Liver (tissue), 9 donors: ENCODE data around the gene USP17L13. TPM values are rescaled to one million over a fixed set of nuclear protein-coding genes. Genes with fewer than 3 reads are reported as not detected.
A peak's percentile ranks its signal among the peaks of the same experiment; 100 is the strongest.
"Not testable (repeated sequence)": the region's sequence is repeated elsewhere in the genome, so short reads cannot be mapped to it uniquely, and the experiment has no call there.

Experiments used
- DNase-seq: peaks from one replicate; pipeline ENCODE4 v3.0.0-alpha.2; 2017; ENCODE audit warnings: low spot score
- H3K27ac ChIP-seq, 2 donors: one replicate each; pipeline ENCODE4 v1.7.0; 2013; ENCODE audit warnings: inconsistent platforms in 2 of 2, low read length in 2 of 2, control low read depth in 1 of 2, low read depth in 1 of 2, mild to moderate bottlenecking in 1 of 2
- H3K27me3 ChIP-seq, 4 donors: one replicate each; pipeline versions ENCODE4 v1.6.1 to v1.7.0; 2013; ENCODE audit warnings: low read length in 3 of 4, inconsistent platforms in 1 of 4, mild to moderate bottlenecking in 1 of 4, moderate library complexity in 1 of 4; ENCODE audit not compliant: control insufficient read depth in 4 of 4, insufficient read depth in 4 of 4
- H3K36me3 ChIP-seq, 4 donors: one replicate each; pipeline versions ENCODE4 v1.6.1 to v1.7.0; 2013; ENCODE audit warnings: low read length in 3 of 4, mild to moderate bottlenecking in 3 of 4, low read depth in 1 of 4, moderate library complexity in 1 of 4; ENCODE audit not compliant: control insufficient read depth in 4 of 4, insufficient read depth in 3 of 4
- H3K4me1 ChIP-seq, 4 donors: one replicate each; pipeline versions ENCODE4 v1.6.1 to v1.7.0; 2013; ENCODE audit warnings: low read length in 3 of 4, mild to moderate bottlenecking in 3 of 4, moderate library complexity in 1 of 4; ENCODE audit not compliant: control insufficient read depth in 4 of 4, insufficient read depth in 4 of 4
- H3K4me3 ChIP-seq, 3 donors: one replicate each; pipeline versions ENCODE4 v1.6.1 to v1.7.0; 2013; ENCODE audit warnings: low read length in 3 of 3, control low read depth in 1 of 3, low read depth in 1 of 3, mild to moderate bottlenecking in 1 of 3
- H3K9ac ChIP-seq, 2 donors: one replicate each; pipeline ENCODE4 v1.7.0; 2013; ENCODE audit warnings: low read length in 2 of 2, mild to moderate bottlenecking in 2 of 2, moderate library complexity in 2 of 2, control low read depth in 1 of 2, low read depth in 1 of 2
- H3K9me3 ChIP-seq, 4 donors: one replicate each; pipeline versions ENCODE4 v1.6.1 to v1.7.0; 2013; ENCODE audit warnings: low read length in 3 of 4; ENCODE audit not compliant: control insufficient read depth in 4 of 4
- WGBS: extraction: QIAGEN DNeasy Blood & Tissue Kit; methylation state at CpG from one replicate; pipeline ENCODE4 v1.1.7; 2013; 5-methylcytosine and 5-hydroxymethylcytosine counted together
- polyA plus RNA-seq, 2 donors: library from polyadenylated mRNA; stranded (reverse) in 1 of 2; unstranded in 1 of 2; fragments of 200-250 nt in 1 of 2; fragments of >200 nt in 1 of 2; fragmentation: Nextera tagmentation in 1 of 2; extraction: Ambion mirVana in 1 of 2; gene quantifications; one replicate each; pipeline versions ENCODE4 v1.2.1 to v1.2.3, GENCODE V29; 2013 to 2015
- total RNA-seq, 2 donors: library from RNA; depleted of rRNA; stranded (reverse); fragments of >200 nt; gene quantifications; one replicate each; pipeline ENCODE4 v1.2.3, GENCODE V29; 2014
- donor health status: healthy.
- donor health status: healthy.
- donor health status: healthy.
- donor health status: healthy.
- donor health status: healthy.

USP17L13 gene, protein sequence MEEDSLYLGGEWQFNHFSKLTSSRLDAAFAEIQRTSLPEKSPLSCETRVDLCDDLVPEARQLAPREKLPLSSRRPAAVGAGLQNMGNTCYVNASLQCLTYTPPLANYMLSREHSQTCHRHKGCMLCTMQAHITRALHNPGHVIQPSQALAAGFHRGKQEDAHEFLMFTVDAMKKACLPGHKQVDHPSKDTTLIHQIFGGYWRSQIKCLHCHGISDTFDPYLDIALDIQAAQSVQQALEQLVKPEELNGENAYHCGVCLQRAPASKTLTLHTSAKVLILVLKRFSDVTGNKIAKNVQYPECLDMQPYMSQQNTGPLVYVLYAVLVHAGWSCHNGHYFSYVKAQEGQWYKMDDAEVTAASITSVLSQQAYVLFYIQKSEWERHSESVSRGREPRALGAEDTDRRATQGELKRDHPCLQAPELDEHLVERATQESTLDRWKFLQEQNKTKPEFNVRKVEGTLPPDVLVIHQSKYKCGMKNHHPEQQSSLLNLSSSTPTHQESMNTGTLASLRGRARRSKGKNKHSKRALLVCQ
- total RNA-seq (not detected), polyA plus RNA-seq (not detected)

DNA sequence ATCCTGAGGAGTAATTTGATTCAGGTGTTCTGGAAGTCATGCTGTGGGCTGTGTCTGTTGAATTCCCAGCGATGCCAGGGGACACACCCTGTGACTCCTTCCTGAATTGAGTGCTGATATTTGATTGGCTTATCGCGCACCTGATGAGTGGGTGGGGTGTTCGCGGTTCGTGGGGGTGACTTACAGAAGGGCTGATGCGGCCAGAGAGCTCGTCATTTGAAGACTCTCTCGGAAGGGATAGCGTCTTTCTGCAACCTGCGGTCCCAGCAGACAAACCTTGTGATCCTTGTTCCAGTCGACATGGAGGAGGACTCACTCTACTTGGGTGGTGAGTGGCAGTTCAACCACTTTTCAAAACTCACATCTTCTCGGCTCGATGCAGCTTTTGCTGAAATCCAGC, at the start of gene USP17L13:
USP17L13 (plus strand) TSS at position 301 of the 400 bp plus-strand sequence; CDS start at position 301, 0 bp downstream.
- not testable (repeated sequence) for H3K27me3 ChIP-seq, H3K9me3 ChIP-seq
- no CpG with 5 or more reads among the region's 14 CpGs for WGBS

DNA sequence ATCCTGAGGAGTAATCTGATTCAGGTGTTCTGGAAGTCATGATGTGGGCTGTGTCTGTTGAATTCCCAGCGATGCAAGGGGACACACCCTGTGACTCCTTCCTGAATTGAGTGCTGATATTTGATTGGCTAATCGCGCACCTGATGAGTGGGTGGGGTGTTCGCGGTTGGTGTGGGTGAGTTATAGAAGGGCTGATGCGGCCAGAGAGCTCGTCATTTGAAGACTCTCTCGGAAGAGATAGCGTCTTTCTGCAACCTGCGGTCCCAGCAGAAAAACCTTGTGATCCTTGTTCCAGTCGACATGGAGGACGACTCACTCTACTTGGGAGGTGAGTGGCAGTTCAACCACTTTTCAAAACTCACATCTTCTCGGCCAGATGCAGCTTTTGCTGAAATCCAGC, 14.3 kb upstream of the USP17L13 start, which contains the start of gene USP17L10:
USP17L10 (plus strand) TSS at position 301 of the 400 bp plus-strand sequence; CDS start at position 301, 0 bp downstream.
- not testable (repeated sequence) for H3K27ac ChIP-seq, DNase-seq, H3K4me3 ChIP-seq, H3K36me3 ChIP-seq, H3K27me3 ChIP-seq, H3K9me3 ChIP-seq, H3K9ac ChIP-seq, H3K4me1 ChIP-seq
- 83% methylated on average over 13 of the region's 13 CpGs for WGBS

More for the DNA sequence above, at the start of gene USP17L13:
- not testable (repeated sequence) for H3K9ac ChIP-seq, H3K4me1 ChIP-seq, H3K36me3 ChIP-seq, H3K27ac ChIP-seq, DNase-seq, H3K4me3 ChIP-seq

DNA sequence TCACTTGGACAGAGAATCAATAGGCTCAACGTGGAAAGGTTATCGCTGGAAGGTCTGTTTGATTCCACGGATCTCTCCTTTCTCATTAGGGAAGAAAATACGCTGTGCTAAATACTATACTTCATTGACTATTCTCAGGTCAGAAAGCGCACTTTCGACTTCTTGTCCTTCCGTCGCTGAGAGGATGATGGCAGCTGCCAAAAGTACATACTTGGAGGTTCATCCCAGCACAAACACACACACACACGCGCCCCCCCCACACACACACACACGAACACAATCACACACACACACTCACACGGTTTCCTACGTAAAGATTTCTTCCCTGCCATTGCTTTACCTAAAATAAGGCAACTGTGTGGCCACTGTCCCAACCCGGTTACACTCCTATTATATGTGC, 10.0 kb upstream of the USP17L13 start:
- not testable (repeated sequence) for H3K27ac ChIP-seq, H3K4me3 ChIP-seq, H3K9ac ChIP-seq, H3K9me3 ChIP-seq, H3K27me3 ChIP-seq, H3K4me1 ChIP-seq, DNase-seq, H3K36me3 ChIP-seq
- WGBS, result 76% methylated on average over 11 of the region's 14 CpGs

DNA sequence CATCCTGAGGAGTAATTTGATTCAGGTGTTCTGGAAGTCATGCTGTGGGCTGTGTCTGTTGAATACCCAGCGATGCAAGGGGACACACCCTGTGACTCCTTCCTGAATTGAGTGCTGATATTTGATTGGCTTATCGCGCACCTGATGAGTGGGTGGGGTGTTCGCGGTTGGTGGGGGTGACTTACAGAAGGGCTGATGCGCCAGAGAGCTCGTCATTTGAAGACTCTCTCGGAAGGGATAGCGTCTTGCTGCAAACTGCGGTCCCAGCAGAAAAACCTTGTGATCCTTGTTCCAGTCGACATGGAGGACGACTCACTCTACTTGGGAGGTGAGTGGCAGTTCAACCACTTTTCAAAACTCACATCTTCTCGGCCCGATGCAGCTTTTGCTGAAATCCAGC, 9.6 kb upstream of the USP17L13 start, which contains the start of gene USP17L11:
USP17L11 (plus strand) TSS at position 301 of the 400 bp plus-strand sequence; CDS start at position 301, 0 bp downstream.
- not testable (repeated sequence) for H3K27me3 ChIP-seq, H3K27ac ChIP-seq, H3K4me1 ChIP-seq, H3K4me3 ChIP-seq, DNase-seq, H3K36me3 ChIP-seq, H3K9me3 ChIP-seq, H3K9ac ChIP-seq
- 91% methylated on average over 10 of the region's 14 CpGs for WGBS

DNA sequence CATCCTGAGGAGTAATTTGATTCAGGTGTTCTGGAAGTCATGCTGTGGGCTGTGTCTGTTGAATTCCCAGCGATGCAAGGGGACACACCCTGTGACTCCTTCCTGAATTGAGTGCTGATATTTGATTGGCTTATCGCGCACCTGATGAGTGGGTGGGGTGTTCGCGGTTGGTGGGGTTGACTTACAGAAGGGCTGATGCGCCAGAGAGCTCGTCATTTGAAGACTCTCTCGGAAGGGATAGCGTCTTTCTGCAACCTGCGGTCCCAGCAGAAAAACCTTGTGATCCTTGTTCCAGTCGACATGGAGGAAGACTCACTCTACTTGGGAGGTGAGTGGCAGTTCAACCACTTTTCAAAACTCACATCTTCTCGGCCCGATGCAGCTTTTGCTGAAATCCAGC, 4.8 kb upstream of the USP17L13 start, which contains the start of gene USP17L12:
USP17L12 (plus strand) TSS at position 301 of the 400 bp plus-strand sequence; CDS start at position 301, 0 bp downstream.
- H3K4me1 ChIP-seq, H3K27me3 ChIP-seq, DNase-seq, H3K27ac ChIP-seq, H3K9ac ChIP-seq, H3K4me3 ChIP-seq, H3K36me3 ChIP-seq, H3K9me3 ChIP-seq: not testable (repeated sequence)
- no CpG with 5 or more reads among the region's 13 CpGs for WGBS

DNA sequence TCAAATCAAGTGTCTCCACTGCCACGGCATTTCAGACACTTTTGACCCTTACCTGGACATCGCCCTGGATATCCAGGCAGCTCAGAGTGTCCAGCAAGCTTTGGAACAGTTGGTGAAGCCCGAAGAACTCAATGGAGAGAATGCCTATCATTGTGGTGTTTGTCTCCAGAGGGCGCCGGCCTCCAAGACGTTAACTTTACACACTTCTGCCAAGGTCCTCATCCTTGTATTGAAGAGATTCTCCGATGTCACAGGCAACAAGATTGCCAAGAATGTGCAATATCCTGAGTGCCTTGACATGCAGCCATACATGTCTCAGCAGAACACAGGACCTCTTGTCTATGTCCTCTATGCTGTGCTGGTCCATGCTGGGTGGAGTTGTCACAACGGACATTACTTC, 5.6 kb downstream of the USP17L13 start:
- DNase-seq, H3K9ac ChIP-seq, H3K4me3 ChIP-seq, H3K4me1 ChIP-seq, H3K27ac ChIP-seq, H3K36me3 ChIP-seq, H3K27me3 ChIP-seq, H3K9me3 ChIP-seq: not testable (repeated sequence)
- WGBS, result 82% methylated on average over 5 of the region's 8 CpGs

DNA sequence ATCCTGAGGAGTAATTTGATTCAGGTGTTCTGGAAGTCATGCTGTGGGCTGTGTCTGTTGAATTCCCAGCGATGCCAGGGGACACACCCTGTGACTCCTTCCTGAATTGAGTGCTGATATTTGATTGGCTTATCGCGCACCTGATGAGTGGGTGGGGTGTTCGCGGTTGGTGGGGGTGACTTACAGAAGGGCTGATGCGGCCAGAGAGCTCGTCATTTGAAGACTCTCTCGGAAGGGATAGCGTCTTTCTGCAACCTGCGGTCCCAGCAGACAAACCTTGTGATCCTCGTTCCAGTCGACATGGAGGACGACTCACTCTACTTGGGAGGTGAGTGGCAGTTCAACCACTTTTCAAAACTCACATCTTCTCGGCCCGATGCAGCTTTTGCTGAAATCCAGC, 9.4 kb downstream of the USP17L13 start, which contains the start of gene USP17L15:
USP17L15 (plus strand) TSS at position 301 of the 400 bp plus-strand sequence; CDS start at position 301, 0 bp downstream.
- no CpG with 5 or more reads among the region's 15 CpGs for WGBS
- H3K27me3 ChIP-seq, result not testable (repeated sequence)

DNA sequence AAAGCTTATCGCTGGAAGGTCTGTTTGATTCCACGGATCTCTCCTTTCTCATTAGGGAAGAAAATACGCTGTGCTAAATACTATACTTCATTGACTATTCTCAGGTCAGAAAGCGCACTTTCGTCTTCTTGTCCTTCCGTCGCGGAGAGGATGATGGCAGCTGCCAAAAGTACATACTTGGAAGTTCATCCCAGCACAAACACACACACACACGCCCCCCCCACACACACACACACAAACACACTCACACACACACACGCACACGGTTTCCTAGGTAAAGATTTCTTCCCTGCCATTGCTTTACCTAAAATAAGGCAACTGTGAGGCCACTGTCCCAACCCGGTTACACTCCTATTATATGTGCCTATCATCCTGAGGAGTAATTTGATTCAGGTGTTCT, 13.8 kb downstream of the USP17L13 start:
- H3K4me3 ChIP-seq, H3K4me1 ChIP-seq, H3K27me3 ChIP-seq, H3K27ac ChIP-seq, H3K9ac ChIP-seq, H3K9me3 ChIP-seq, H3K36me3 ChIP-seq: not testable (repeated sequence)
- DNase-seq, result peak; percentile 23
- 81% methylated on average over 11 of the region's 12 CpGs for WGBS

More for the DNA sequence above, 9.4 kb downstream of the USP17L13 start, which contains the start of gene USP17L15:
- not testable (repeated sequence) for H3K9ac ChIP-seq, DNase-seq, H3K9me3 ChIP-seq, H3K4me1 ChIP-seq, H3K36me3 ChIP-seq, H3K27ac ChIP-seq, H3K4me3 ChIP-seq
